Neutrophil (primary cell): ENCODE measurements around the gene RGL2.

Experiments used
- H3K27ac ChIP-seq: fragments of 200-600 bp; sonication (generic); 2 replicates; pipeline ENCODE4 v1.5.1; 2016; ENCODE audit warnings: mild to moderate bottlenecking, moderate library complexity
- H3K27me3 ChIP-seq: fragments of 200-600 bp; sonication (generic); 2 replicates; pipeline ENCODE4 v1.6.0; 2016; ENCODE audit warnings: mild to moderate bottlenecking
- H3K36me3 ChIP-seq: fragments of 200-600 bp; sonication (generic); 2 replicates; pipeline ENCODE4 v1.5.1; 2017
- H3K4me1 ChIP-seq, 2 experiments: fragments of 200-600 bp in 1 of 2; sonication (generic) in 1 of 2; 1 replicate in 1 of 2; 2 replicates in 1 of 2; pipeline versions ENCODE4 v1.5.1 to v1.6.1; 2013 to 2016; ENCODE audit warnings: low read depth in 1 of 2, low read length in 1 of 2, mild to moderate bottlenecking in 1 of 2, moderate library complexity in 1 of 2; ENCODE audit not compliant: control insufficient read depth in 1 of 2, insufficient read depth in 1 of 2
- H3K4me3 ChIP-seq, 2 experiments: fragments of 200-600 bp in 1 of 2; sonication (generic) in 1 of 2; 1 replicate in 1 of 2; 2 replicates in 1 of 2; pipeline ENCODE4 v1.5.1; 2013 to 2016; ENCODE audit warnings: low read depth in 1 of 2, low read length in 1 of 2, mild to moderate bottlenecking in 1 of 2, moderate library complexity in 1 of 2
- H3K9me3 ChIP-seq: fragments of 200-600 bp; sonication (generic); 2 replicates; pipeline ENCODE4 v1.5.1; 2016
- CTCF ChIP-seq: fragments of 200-600 bp; sonication (generic); IDR thresholded peaks from 2 replicates; pipeline ENCODE4 v1.5.1; 2016; ENCODE audit warnings: antibody characterized with exemption

The RGL2 gene

GRCh38 chr6:33306356-33306755, 7.6 kb upstream of the RGL2 start:
- TF ChIP-seq CTCF, result no peak
- H3K4me3 ChIP-seq, result no peak overlapping the region
- peak overlapping the region; percentile 57 for H3K27ac ChIP-seq
- H3K36me3 ChIP-seq, result peaks cover 81% of the 10 kb centered on the region
- H3K9me3 ChIP-seq, result no peaks in the 10 kb centered on the region
- no peaks in the 10 kb centered on the region for H3K27me3 ChIP-seq
- H3K4me1 ChIP-seq, result peaks cover 18 to 20% of the 10 kb centered on the region in 2 experiments

DNA sequence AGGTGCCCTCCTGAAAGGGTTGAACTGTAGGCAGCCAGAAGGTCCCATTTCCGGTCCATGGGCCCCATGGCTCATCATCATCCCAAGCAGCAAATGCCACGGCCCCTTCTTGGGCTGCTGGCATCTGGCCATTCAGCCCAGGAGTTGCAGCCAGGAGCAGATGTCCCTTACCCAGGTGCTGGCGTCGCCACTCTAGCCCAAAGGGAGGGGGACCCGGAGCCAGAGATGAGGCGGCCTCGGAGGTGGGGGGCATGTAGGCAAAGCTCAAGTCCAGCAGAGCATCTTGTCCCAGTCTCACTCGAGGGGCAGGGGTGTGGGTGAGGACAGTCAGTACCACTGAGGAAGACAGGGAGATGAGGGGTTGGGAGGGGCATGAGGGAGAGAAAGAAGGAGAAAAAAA, 6.3 kb upstream of the RGL2 start:
- Histone ChIP-seq H3K4me1 (peaks cover 15 to 25% of the 10 kb centered on the region in 2 experiments), H3K36me3 (peaks cover 80% of the 10 kb centered on the region), H3K27ac (peak overlapping the region; percentile 57), H3K4me3 (no peak overlapping the region), H3K27me3 (no peaks in the 10 kb centered on the region), H3K9me3 (no peaks in the 10 kb centered on the region)
- TF ChIP-seq CTCF, result no peak

DNA sequence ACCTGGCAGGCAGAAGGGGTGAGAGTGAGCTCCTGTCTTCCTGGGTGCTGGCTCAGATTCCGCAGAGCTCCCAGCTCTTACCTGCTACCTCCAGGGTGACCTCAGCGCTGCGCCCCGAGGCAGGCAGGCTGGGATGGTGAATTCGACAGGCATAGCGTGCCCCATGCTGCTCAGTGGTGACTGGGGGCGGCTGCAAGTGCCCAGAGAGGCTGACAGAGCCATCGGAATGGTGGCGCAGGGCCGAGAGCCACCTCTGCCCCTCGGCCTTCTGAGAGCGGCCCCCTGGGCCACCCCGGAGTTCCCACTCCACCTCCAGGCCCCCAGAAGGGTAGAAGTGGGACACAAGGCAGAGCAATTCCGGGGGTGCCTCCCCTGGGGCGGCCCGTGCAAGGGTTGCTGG, 5.5 kb upstream of the RGL2 start:
- TF ChIP-seq CTCF, result no peak
- Histone ChIP-seq H3K27ac (peak overlapping the region; percentile 46), H3K36me3 (peaks cover 78% of the 10 kb centered on the region), H3K9me3 (no peaks in the 10 kb centered on the region), H3K4me1 (peaks cover 21 to 31% of the 10 kb centered on the region in 2 experiments), H3K27me3 (no peaks in the 10 kb centered on the region), H3K4me3 (no peak overlapping the region)

DNA sequence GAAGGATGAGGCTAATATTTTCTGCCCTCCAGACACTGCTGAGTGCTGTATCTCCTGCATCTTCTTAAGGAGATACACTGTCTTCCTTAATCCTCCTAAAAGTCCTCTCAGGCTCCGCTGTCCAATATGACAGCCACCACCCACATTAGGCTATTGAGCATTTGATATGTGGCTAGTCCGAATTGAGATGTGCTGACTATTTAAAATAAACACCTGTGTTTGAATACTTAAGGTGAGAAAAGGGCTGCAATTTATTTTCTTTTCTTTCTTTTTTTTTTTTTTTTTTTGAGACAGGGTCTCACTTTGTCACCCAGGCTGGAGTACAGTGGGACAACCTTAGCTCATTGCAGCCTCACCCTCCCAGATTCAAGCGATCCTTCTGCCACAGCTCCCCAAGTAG, 3.1 kb upstream of the RGL2 start:
- Histone ChIP-seq H3K9me3 (no peaks in the 10 kb centered on the region), H3K4me1 (peaks cover 31 to 44% of the 10 kb centered on the region in 2 experiments), H3K36me3 (peaks cover 73% of the 10 kb centered on the region), H3K27ac (peak overlapping the region; percentile 32), H3K27me3 (no peaks in the 10 kb centered on the region), H3K4me3 (no peak overlapping the region)
- no peak for TF ChIP-seq CTCF

- H3K4me3 ChIP-seq, result peak overlapping the region; percentile 86 to 90
- H3K27me3 ChIP-seq, result no peaks in the 10 kb centered on the region
- no peaks in the 10 kb centered on the region for H3K9me3 ChIP-seq
- H3K4me1 ChIP-seq, result peaks cover 33 to 39% of the 10 kb centered on the region in 2 experiments
- peak; percentile 88 for TF ChIP-seq CTCF
- peak overlapping the region; percentile 98 for H3K27ac ChIP-seq
- peaks cover 73% of the 10 kb centered on the region for H3K36me3 ChIP-seq
Measured at GRCh38 chr6:33299237-33299944, 649 bp upstream of the RGL2 start.
